Upper lobe of left lung (tissue), 4 donors: ENCODE data around the gene COX19.

Experiments used
- POLR2A ChIP-seq, 4 donors: fragments of 450-650 bp; IDR thresholded peaks; one replicate each; pipeline ENCODE4 v1.5.1; 2016 to 2017; ENCODE audit warnings: antibody characterized with exemption in 4 of 4, mild to moderate bottlenecking in 2 of 4
- POLR2AphosphoS5 ChIP-seq, 2 donors: sonication (generic); formaldehyde crosslinking; IDR thresholded peaks; one replicate each; pipeline ENCODE4 v1.5.1; 2017; ENCODE audit warnings: antibody characterized with exemption in 2 of 2
- TF ChIP-seq, protein P1 (sequence below), 6 experiments: fragments of 450-650 bp in 4 of 6; fragments of 200-600 bp in 2 of 6; sonication (generic) in 2 of 6; IDR thresholded peaks; one replicate each; pipeline ENCODE4 v1.5.1; 2016 to 2019; ENCODE audit warnings: antibody characterized with exemption in 6 of 6

- TF ChIP-seq, protein P1, sequence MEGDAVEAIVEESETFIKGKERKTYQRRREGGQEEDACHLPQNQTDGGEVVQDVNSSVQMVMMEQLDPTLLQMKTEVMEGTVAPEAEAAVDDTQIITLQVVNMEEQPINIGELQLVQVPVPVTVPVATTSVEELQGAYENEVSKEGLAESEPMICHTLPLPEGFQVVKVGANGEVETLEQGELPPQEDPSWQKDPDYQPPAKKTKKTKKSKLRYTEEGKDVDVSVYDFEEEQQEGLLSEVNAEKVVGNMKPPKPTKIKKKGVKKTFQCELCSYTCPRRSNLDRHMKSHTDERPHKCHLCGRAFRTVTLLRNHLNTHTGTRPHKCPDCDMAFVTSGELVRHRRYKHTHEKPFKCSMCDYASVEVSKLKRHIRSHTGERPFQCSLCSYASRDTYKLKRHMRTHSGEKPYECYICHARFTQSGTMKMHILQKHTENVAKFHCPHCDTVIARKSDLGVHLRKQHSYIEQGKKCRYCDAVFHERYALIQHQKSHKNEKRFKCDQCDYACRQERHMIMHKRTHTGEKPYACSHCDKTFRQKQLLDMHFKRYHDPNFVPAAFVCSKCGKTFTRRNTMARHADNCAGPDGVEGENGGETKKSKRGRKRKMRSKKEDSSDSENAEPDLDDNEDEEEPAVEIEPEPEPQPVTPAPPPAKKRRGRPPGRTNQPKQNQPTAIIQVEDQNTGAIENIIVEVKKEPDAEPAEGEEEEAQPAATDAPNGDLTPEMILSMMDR (IDR thresholded peaks at IDR 0.05): no peak
- TF ChIP-seq POLR2AphosphoS5 (IDR thresholded peaks at IDR 0.05) (no peak), POLR2A (IDR thresholded peaks at IDR 0.05) (no peak)
Observed at GRCh38 chr7:979886-980571, 4.7 kb upstream of the COX19 start.
